Measurements from ENCODE around the gene SUGP2. TPM values are rescaled to one million over a fixed set of nuclear protein-coding genes. Genes with fewer than 3 reads are reported as not detected.

Gene SUGP2
- total and polyA plus RNA-seq, 4 donors, result 7.4 to 93.1 (median 61.1) TPM

DNA sequence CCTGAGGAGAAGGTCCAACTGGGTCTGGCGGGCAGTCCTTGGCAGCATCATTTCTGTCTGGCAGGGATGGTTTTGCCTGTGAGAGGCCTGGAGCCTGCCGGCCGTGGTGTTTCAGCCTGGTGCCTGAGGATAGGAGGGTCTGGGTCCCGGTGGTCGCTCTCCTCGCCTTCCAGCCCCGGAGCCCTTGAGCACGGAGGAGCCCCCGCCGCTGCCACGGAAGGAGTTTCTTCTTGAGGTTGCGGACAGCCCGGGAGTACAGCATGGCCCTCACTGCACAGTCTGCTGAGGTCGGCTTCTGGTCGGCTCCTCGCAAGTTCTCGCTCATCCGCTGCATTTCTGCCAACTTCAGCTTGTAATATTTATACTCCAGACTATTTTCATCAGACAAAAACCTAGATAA lies 23.4 kb downstream of the SUGP2 start:
- H3K4me1 ChIP-seq (ENCODE audit: control insufficient read depth in 1 of 2, insufficient read depth in 2 of 2, low read length in 2 of 2), result no peaks in the 10 kb centered on the region
- H3K27me3 ChIP-seq (ENCODE audit: control insufficient read depth in 1 of 2, insufficient read depth in 2 of 2, low read length in 1 of 2), result no peaks in the 10 kb centered on the region
- peaks cover 9 to 11% of the 10 kb centered on the region in 2 donors for H3K36me3 ChIP-seq (ENCODE audit: control insufficient read depth in 1 of 2, insufficient read depth in 2 of 2, low read length in 1 of 2)
- no peak for ATAC-seq (ENCODE audit: low FRiP score)
- 93 to 94% methylated on average over 18 of the region's 18 CpGs for WGBS, 2 donors
- intact Hi-C loops (cut with DNase I), result no loop called here
- DNase-seq, result peak in 1 of 2 donors; percentile 36
- H3K9me3 ChIP-seq (ENCODE audit: control insufficient read depth, low read length), result no peaks in the 10 kb centered on the region
- H3K27ac ChIP-seq (ENCODE audit: low read depth in 1 of 2, low read length in 2 of 2), result no peak overlapping the region
- H3K4me3 ChIP-seq (ENCODE audit: low read length in 2 of 2), result no peak overlapping the region

- DNase-seq (peak in 1 of 2 donors; percentile 35), ATAC-seq (ENCODE audit: low FRiP score) (no peak)
- H3K4me3 ChIP-seq (ENCODE audit: low read length in 2 of 2), result no peak overlapping the region
- H3K36me3 ChIP-seq (ENCODE audit: control insufficient read depth in 1 of 2, insufficient read depth in 2 of 2, low read length in 1 of 2), result peaks cover 4 to 6% of the 10 kb centered on the region in 2 donors
- no peaks in the 10 kb centered on the region for H3K27me3 ChIP-seq (ENCODE audit: control insufficient read depth in 1 of 2, insufficient read depth in 2 of 2, low read length in 1 of 2)
- no peaks in the 10 kb centered on the region for H3K4me1 ChIP-seq (ENCODE audit: control insufficient read depth in 1 of 2, insufficient read depth in 2 of 2, low read length in 2 of 2)
- WGBS, 2 donors, result 36 to 46% methylated on average over 3 of the region's 3 CpGs
- no peak overlapping the region for H3K27ac ChIP-seq (ENCODE audit: low read depth in 1 of 2, low read length in 2 of 2)
- no peaks in the 10 kb centered on the region for H3K9me3 ChIP-seq (ENCODE audit: control insufficient read depth, low read length)
- intact Hi-C loops (cut with DNase I), result no loop called here
These were observed 27.1 kb downstream of the SUGP2 start for GRCh38 chr19:19006213-19006612.

DNA sequence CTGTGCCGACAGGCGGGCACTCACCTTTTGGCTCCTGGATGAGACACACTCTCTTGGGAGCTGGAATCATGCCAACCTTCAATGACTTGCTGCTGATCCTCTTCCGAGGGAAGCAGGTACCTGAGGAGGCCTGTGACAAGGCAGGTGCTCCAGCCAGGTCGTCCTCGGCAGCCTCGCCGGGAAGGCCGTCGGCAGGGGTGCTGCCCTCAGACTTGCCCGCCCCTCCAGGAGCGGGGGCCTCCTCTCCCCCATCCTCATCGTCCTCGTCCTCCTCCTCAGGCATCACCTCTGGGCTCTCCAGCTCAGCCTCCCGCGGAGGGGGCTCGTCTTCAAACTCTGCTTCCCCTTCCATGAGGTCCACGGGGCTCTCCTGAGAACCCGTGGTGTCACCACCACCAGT lies 29.2 kb downstream of the SUGP2 start:
- 90 to 92% methylated on average over 18 of the region's 18 CpGs for WGBS, 2 donors
- intact Hi-C loops (cut with DNase I), result no loop called here
- peaks cover 4 to 6% of the 10 kb centered on the region in 2 donors for H3K36me3 ChIP-seq (ENCODE audit: control insufficient read depth in 1 of 2, insufficient read depth in 2 of 2, low read length in 1 of 2)

DNA sequence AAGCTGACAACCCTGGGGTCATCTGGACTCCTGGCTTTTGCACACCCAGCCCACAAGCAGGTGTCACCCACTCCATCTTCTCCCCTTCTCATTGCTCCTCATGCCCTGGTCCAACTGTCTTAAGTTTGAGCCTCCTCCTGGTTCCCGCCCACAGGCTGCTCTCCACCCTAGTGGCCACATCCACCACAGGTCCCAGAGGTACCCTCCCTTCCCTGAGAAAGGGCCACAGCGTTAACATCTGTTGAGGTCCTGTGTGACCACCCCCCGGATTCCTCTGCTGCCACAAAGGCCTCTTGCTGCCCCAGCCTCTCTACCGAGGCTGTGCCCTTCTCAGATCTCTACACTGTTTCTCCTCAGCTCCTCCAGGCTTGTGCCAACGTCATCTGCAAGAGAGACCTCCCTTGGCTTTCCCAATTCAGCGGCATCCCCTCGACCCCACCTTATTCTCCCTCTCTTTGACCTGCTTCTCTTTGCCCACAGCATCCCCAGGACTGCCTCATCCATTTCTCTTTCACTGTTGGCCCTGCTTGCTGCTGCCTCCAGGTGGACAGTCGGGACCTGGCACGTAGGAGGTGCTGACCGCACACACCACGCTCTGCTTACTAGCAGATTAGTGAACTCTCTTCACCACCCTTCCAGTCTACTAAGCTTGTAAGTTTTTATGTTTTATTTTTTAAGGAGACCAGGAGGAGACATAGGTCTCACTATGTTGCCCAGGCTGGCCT lies 33.3 kb downstream of the SUGP2 start:
- H3K36me3 ChIP-seq (ENCODE audit: control insufficient read depth in 1 of 2, insufficient read depth in 2 of 2, low read length in 1 of 2), result no peaks in the 10 kb centered on the region
- WGBS, 2 donors, result 83 to 86% methylated on average over 11 of the region's 11 CpGs
- H3K27me3 ChIP-seq (ENCODE audit: control insufficient read depth in 1 of 2, insufficient read depth in 2 of 2, low read length in 1 of 2), result no peaks in the 10 kb centered on the region
- no peak overlapping the region for H3K4me3 ChIP-seq (ENCODE audit: low read length in 2 of 2)
- H3K27ac ChIP-seq (ENCODE audit: low read depth in 1 of 2, low read length in 2 of 2), result no peak overlapping the region
- DNase-seq, result no peak
- intact Hi-C loops (cut with DNase I), result no loop called here
- no peaks in the 10 kb centered on the region for H3K4me1 ChIP-seq (ENCODE audit: control insufficient read depth in 1 of 2, insufficient read depth in 2 of 2, low read length in 2 of 2)
- no peaks in the 10 kb centered on the region for H3K9me3 ChIP-seq (ENCODE audit: control insufficient read depth, low read length)
- ATAC-seq (ENCODE audit: low FRiP score), result no peak

More for the DNA sequence above, 29.2 kb downstream of the SUGP2 start:
- Histone ChIP-seq H3K4me1 (ENCODE audit: control insufficient read depth in 1 of 2, insufficient read depth in 2 of 2, low read length in 2 of 2) (no peaks in the 10 kb centered on the region), H3K9me3 (ENCODE audit: control insufficient read depth, low read length) (no peaks in the 10 kb centered on the region), H3K27me3 (ENCODE audit: control insufficient read depth in 1 of 2, insufficient read depth in 2 of 2, low read length in 1 of 2) (no peaks in the 10 kb centered on the region), H3K27ac (ENCODE audit: low read depth in 1 of 2, low read length in 2 of 2) (no peak overlapping the region), H3K4me3 (ENCODE audit: low read length in 2 of 2) (no peak overlapping the region)
- peak in 1 of 2 donors; percentile 27 for DNase-seq
- ATAC-seq (ENCODE audit: low FRiP score), result no peak

DNA sequence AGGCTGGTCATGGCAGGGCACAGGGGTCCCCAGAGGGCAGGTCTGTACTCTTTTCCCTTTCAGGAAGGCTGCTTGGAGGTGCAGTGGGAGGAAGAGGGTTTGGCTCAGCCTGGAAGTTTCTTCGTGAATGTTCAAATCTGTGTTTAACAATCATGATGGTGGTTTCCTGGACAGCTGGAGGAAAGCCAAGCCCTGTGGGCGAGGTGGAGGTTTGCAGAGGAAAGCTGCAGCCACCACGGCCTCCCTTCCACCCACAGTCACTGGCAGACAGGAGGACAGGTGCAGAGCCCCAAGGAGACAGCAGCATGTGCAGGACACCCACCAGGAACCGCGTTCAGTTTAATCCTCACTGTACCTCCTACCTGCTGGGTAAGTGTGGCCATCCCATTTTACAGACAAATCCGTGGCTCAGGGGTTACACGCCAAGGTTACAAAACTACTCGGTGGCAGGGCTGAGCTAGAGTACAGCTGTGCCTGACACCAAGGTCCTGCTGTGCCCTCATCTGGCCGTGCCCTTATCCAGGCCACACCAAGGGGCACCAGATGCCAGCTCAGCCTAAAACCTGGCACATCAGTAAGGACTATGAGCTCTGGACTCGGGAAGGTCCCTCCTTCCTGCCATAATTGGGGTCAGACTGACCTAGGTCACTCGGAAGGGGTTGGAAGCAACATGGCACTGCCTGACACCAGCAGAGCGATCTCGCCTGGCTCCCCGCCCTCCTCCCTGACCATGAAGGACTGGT lies 34.1 kb downstream of the SUGP2 start:
- H3K4me1 ChIP-seq (ENCODE audit: control insufficient read depth in 1 of 2, insufficient read depth in 2 of 2, low read length in 2 of 2), result no peaks in the 10 kb centered on the region
- ATAC-seq (ENCODE audit: low FRiP score), result no peak
- H3K4me3 ChIP-seq (ENCODE audit: low read length in 2 of 2), result no peak overlapping the region
- no peak overlapping the region for H3K27ac ChIP-seq (ENCODE audit: low read depth in 1 of 2, low read length in 2 of 2)
- intact Hi-C loops (cut with DNase I), result no loop called here
- H3K36me3 ChIP-seq (ENCODE audit: control insufficient read depth in 1 of 2, insufficient read depth in 2 of 2, low read length in 1 of 2), result peaks cover 0 to 2% of the 10 kb centered on the region in 2 donors
- WGBS, 2 donors, result 70 to 75% methylated on average over 14 of the region's 14 CpGs
- no peak for DNase-seq
- H3K9me3 ChIP-seq (ENCODE audit: control insufficient read depth, low read length), result no peaks in the 10 kb centered on the region
- no peaks in the 10 kb centered on the region for H3K27me3 ChIP-seq (ENCODE audit: control insufficient read depth in 1 of 2, insufficient read depth in 2 of 2, low read length in 1 of 2)

DNA sequence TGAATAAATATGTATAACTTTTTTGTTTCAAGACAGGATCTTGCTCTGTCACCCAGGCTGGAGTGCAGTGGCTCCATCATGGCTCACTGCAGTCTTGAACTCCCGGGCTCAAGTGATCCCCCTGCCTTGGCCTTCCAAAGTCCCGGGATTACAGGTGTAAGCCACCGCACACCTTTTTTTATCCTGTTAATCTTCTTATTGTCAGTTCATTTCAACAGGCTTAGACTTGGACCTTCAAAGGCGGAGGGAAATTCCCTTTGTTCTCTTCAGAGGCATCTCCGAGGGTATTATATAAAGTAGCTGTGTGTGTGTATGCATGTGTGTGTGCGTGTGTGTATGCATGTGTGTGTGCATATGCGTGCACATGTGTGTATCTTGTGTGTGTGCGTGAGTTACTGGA lies 35.0 kb downstream of the SUGP2 start:
- DNase-seq (no peak), ATAC-seq (ENCODE audit: low FRiP score) (no peak)
- WGBS, 2 donors, result 92 to 93% methylated on average over 8 of the region's 8 CpGs
- Histone ChIP-seq H3K4me1 (ENCODE audit: control insufficient read depth in 1 of 2, insufficient read depth in 2 of 2, low read length in 2 of 2) (no peaks in the 10 kb centered on the region), H3K27me3 (ENCODE audit: control insufficient read depth in 1 of 2, insufficient read depth in 2 of 2, low read length in 1 of 2) (no peaks in the 10 kb centered on the region), H3K27ac (ENCODE audit: low read depth in 1 of 2, low read length in 2 of 2) (no peak overlapping the region), H3K4me3 (ENCODE audit: low read length in 2 of 2) (no peak overlapping the region), H3K9me3 (ENCODE audit: control insufficient read depth, low read length) (no peaks in the 10 kb centered on the region), H3K36me3 (ENCODE audit: control insufficient read depth in 1 of 2, insufficient read depth in 2 of 2, low read length in 1 of 2) (peaks cover 0 to 4% of the 10 kb centered on the region in 2 donors)
- intact Hi-C loops (cut with DNase I), result no loop called here

DNA sequence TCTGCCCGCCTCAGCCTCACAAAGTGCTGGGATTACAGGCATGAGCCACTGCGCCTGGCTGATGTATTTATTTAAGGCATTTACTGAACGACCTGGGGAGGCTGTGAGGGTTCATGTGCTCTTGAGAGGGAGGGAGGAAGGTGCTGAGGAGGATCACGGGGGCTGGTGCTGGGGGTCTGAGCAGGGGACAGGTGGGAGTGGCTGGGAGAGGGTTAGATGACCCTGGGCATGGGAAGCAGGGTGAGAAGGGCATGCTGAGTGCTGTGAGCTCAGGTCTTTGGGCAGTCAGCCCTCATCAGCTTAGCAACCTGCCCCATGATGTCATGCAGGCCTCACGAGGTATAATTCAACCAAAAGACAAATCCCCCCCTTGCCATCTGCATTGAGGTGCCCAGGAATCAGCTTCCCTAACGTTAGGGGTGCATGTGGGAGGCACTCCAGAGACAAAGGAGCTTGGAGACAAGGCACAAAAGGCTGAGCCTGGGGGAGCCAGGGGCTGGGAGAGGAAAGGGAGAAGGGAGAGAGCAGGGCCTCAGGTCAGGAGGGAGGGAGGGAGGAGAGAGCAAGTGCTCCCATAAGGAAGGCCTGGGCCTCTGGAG lies 36.4 kb downstream of the SUGP2 start:
- intact Hi-C loops (cut with DNase I), result no loop called here
- no peak for DNase-seq
- no peak overlapping the region for H3K4me3 ChIP-seq (ENCODE audit: low read length in 2 of 2)
- no peak overlapping the region for H3K27ac ChIP-seq (ENCODE audit: low read depth in 1 of 2, low read length in 2 of 2)
- peaks cover 0 to 6% of the 10 kb centered on the region in 2 donors for H3K36me3 ChIP-seq (ENCODE audit: control insufficient read depth in 1 of 2, insufficient read depth in 2 of 2, low read length in 1 of 2)
- H3K27me3 ChIP-seq (ENCODE audit: control insufficient read depth in 1 of 2, insufficient read depth in 2 of 2, low read length in 1 of 2), result no peaks in the 10 kb centered on the region
- H3K4me1 ChIP-seq (ENCODE audit: control insufficient read depth in 1 of 2, insufficient read depth in 2 of 2, low read length in 2 of 2), result no peaks in the 10 kb centered on the region
- no peak for ATAC-seq (ENCODE audit: low FRiP score)
- 84 to 85% methylated on average over 6 of the region's 6 CpGs for WGBS, 2 donors
- no peaks in the 10 kb centered on the region for H3K9me3 ChIP-seq (ENCODE audit: control insufficient read depth, low read length)

GRCh38 chr19:18996351-18996750 lies 37.0 kb downstream of the SUGP2 start:
- Histone ChIP-seq H3K4me1 (ENCODE audit: control insufficient read depth in 1 of 2, insufficient read depth in 2 of 2, low read length in 2 of 2) (no peaks in the 10 kb centered on the region), H3K27ac (ENCODE audit: low read depth in 1 of 2, low read length in 2 of 2) (no peak overlapping the region), H3K36me3 (ENCODE audit: control insufficient read depth in 1 of 2, insufficient read depth in 2 of 2, low read length in 1 of 2) (peaks cover 0 to 8% of the 10 kb centered on the region in 2 donors), H3K4me3 (ENCODE audit: low read length in 2 of 2) (no peak overlapping the region), H3K27me3 (ENCODE audit: control insufficient read depth in 1 of 2, insufficient read depth in 2 of 2, low read length in 1 of 2) (no peaks in the 10 kb centered on the region), H3K9me3 (ENCODE audit: control insufficient read depth, low read length) (no peaks in the 10 kb centered on the region)
- 93% methylated on average over 10 of the region's 10 CpGs for WGBS, 2 donors
- ATAC-seq (ENCODE audit: low FRiP score) (no peak), DNase-seq (no peak)
- intact Hi-C loops (cut with DNase I), result no loop called here
